HG02852 (cell line): ENCODE results near the gene MID1.

Source experiments
- ATAC-seq: cut with Tn5 transposase; IDR thresholded peaks from one replicate; pipeline ENCODE4 v1.9.1; 2021; ENCODE audit warnings: mild to moderate bottlenecking, moderate library complexity; ENCODE audit not compliant: unreplicated experiment

MID1 gene

GRCh38 chrX:10505726-10506125, 114.7 kb downstream of the MID1 start:
- no peak for ATAC-seq

DNA sequence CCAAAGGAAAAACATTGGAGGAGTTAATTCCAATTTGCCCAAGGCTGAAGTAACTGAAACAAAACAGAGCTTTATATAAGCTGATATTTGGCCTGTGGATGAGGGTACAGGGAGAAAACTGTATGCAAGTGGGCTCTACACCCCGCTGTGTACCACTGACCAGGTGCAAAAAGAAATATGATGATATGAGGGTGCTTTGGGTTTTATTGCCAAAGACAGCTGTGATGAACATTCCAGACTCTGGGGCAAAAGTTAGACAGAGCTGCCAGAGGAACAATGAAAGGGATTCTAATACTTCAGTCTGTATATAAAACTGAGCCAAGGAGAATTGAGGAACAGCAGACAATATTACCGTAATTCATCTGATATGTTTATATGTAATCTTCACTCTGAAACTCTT, 117.4 kb downstream of the MID1 start:
- ATAC-seq: no peak

- no peak for ATAC-seq
These were observed 118.8 kb downstream of the MID1 start for GRCh38 chrX:10501611-10502010.

- no peak for ATAC-seq
These were observed 123.9 kb downstream of the MID1 start for GRCh38 chrX:10496345-10496965.

- no peak for ATAC-seq
These were observed 124.7 kb downstream of the MID1 start for GRCh38 chrX:10495677-10496076.

GRCh38 chrX:10492250-10492649, 128.1 kb downstream of the MID1 start:
- ATAC-seq: no peak

GRCh38 chrX:10486373-10486772, 134.0 kb downstream of the MID1 start:
- no peak for ATAC-seq

DNA sequence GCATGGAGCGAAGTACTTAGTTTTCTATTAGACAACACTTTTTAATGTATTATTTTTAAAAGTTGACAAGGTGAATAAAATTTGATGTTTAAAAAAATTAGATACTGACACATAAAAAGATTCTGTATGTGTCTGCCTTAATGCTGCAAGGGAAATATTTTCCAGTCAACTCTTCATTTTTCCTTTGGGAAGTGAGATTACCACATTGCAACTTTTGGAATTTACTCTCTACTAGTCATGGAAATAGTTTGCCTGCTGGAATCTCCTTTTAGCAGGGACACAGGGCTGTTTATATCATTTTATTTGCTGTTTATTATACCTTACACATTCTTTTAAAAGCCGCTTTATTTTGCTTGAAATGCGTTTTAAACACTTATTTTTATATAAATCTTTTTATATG, 135.1 kb downstream of the MID1 start:
- no peak for ATAC-seq

DNA sequence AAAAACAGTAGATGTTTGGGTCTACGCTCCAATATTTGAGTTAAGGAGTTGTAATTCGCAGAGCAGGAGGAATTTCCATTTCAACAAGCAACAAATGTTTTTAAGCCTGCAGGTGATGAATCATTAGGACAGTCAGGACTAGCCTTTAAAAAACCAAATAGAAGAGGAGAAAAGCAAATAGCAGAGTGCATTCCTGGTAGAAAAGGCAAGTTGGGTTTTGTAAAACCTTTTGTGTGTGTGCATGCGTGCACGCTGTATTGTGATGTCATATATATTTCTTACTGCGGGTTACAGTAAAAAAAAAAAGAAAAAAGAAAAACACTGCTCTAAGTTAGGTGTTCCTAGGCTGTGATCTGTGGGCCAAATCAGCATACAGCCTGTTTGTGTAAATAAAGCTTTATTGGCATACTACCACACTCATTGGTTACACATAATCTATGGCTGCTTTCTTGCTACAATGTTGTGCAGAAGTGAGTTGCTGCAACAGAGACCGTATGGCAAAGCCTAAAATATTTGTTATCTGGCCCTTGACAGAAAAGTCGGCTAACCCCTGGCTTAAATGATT, 135.6 kb downstream of the MID1 start:
- no peak for ATAC-seq

DNA sequence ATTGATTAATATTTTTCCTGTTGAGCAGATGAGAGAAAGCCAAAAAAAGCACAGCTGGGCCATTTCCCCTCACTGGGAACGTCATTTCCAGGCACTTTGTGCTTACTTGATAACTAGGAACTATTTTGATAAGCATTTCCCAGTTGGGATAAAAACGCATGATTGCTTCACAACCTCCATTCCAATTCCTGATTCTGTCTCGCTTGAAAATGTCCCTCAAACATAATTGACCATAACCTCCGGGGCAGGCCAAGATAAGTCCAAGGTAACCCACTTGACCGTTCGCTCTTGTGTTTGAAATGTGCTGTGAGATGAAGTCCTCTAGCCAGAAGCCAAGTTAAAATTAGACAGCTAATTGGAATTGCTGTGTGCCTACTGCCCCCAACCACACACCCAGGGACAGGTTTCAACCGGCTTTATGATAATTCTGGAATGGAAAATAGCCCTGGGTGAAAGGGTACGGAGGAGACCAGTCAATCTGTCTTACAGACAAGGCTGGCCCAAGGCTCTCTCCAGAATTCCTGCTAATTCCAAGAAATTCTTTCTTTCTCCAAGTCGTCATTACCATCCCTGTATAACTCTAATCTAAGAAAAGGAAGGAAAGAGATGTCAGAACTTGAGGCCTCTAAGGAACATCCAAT, 137.1 kb downstream of the MID1 start:
- no peak for ATAC-seq

GRCh38 chrX:10482708-10483107, 137.7 kb downstream of the MID1 start:
- no peak for ATAC-seq

GRCh38 chrX:10482261-10482660, 138.1 kb downstream of the MID1 start:
- ATAC-seq: peak; percentile 85

- no peak for ATAC-seq
These were observed 139.5 kb downstream of the MID1 start for GRCh38 chrX:10480861-10481260.

- ATAC-seq: no peak
These were observed 140.9 kb downstream of the MID1 start for GRCh38 chrX:10479508-10479907.

DNA sequence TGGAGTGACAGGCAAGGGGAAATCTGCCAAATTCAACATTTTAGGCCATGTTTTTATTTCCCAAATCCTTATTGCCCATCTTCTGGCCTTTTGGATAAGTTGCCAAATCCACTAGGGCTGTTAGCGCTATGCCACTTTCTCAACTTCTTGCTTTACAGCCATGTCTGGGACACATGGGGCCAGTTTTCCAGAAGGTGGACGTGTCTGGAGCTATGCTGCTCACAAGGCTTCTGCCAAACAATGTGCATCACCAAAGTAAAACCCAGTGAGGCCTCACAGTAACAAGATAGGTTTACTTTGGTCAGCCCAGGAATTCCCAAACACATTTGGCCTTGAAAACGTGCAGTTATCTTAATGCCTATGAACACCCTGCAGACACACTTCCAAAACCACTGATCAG, 142.9 kb downstream of the MID1 start:
- ATAC-seq: no peak

DNA sequence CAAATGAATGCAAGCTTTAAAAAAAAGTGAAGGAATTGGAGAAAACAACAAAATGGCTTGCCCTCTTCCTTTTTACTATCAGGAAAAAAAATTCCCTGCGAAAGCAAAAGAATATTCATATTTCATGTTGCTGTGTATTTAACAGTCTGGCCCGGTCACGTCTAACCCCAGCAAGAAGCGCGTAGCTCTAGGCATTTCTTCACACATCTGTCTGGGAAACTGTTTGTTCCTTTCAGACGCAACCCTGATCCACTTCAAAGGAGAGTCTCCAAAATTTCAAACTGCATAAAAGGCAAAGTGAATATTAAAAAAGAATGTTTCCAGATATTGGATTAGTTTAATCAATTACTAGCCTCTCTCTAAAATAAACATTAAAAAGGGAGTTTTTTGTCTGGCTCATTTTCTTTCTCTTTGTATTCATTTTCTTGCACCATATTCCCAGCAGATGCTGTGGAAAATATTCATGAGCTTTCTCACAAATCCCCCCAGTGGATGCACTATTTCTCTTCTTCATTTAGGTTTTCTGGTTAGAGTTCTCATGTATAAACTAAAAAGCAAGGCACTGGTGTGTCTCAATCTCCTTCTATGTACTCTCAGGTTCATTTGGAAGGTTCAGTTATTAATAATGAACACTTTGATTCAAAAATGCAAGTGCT, 145.3 kb downstream of the MID1 start:
- ATAC-seq: no peak

DNA sequence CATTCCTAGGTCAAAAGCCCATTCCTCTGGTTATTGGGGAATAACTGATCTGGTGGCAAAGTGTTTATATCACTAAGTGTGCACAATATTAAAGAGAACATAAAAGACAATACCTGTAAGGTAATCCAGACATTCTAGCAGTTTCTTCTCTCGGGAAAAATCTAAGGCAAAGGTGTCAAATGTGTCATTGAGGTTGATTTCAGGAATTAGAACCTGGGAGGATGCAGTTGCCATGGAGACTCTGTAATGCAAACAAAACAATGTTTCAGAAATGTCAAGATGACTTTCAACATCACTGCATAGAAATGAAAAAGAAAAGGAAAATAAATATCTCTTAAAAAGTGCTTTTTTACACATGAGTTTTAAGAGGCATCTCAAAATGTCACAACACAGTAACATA, 145.9 kb downstream of the MID1 start:
- ATAC-seq: no peak

DNA sequence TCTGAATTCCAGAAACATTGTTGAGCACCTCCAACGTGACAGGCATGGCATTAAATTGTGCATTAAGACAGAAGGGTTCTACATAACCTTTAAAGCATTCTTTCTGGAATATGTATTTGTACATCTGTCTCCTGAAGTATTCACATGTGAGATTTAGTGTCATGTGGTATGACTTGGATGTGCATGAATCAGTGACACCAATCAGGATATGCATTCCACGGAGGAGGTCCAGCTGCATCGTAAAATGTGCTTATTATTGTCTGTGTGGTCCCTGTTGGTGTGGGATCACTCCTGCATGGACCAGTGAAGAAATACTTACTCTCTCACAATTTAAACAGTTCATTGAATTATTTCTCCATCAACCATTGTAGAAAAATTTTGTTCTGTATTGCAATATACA, 149.0 kb downstream of the MID1 start:
- ATAC-seq: no peak

GRCh38 chrX:10470009-10470408, 150.4 kb downstream of the MID1 start:
- ATAC-seq: no peak

- ATAC-seq: no peak
These were observed 152.6 kb downstream of the MID1 start for GRCh38 chrX:10467793-10468192.

DNA sequence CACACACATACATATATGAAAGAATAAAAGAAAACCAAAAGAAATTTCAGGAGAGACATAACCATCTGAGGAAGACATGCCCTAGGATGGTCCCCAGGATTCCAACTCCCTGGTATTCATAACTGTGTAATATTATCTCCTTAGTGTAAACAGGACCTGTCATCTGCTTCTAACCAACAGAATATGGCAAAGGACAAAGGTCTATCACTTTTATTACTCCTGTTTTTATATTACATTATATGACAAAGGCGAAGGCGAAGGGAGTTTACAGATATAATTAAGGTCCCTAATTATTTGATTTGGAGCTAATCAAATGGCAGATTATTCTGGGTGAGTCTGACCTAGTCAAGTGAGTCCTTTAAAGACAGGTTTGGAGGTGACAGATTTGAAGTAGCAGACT, 155.1 kb downstream of the MID1 start:
- ATAC-seq: no peak

DNA sequence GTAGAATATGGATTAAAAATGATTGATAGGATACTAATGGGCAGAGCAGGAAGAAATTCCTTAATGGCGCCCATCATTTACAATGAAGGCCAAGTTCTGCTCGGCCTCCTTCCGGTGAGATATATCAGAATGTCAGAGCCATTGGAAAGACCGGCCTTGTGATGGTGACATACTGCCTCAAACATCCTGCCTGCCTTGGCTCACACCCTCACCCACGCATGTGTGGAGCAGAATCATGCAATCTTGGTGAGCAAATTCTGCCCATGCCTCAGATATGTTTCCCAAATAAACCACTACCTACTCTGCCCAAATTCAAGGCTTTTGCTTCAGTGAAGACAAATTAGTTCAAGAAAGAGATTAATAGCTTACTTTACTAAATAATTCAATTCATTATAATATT, 163.3 kb downstream of the MID1 start:
- no peak for ATAC-seq
